Measurements from ENCODE around the gene IFT74.

Gene IFT74

DNA sequence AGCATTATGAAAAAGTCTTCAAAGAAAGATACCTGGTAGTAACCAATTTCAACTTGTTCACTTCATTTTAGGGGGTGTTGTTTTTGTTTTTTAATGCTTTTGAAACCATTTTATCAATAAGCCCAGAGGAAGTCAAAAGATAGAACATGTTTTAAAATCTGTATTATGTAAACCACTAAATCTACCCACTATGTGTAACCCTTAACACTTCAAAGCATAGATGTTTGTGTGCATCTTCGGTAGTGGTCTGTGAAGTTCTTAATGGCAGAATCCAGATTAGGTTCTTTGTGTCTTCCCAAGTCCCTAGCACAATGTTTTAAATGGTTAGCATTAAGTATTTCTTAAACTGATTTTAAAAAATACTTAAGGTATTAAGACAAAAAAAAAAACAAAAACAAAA lies 15.4 kb upstream of the IFT74 start:
- H3K36me3 ChIP-seq (ENCODE audit: control insufficient read depth in 2 of 2, insufficient read depth in 1 of 2, low read length in 2 of 2): peaks cover 4 to 6% of the 10 kb centered on the region in 2 experiments
- TF ChIP-seq, protein P1, sequence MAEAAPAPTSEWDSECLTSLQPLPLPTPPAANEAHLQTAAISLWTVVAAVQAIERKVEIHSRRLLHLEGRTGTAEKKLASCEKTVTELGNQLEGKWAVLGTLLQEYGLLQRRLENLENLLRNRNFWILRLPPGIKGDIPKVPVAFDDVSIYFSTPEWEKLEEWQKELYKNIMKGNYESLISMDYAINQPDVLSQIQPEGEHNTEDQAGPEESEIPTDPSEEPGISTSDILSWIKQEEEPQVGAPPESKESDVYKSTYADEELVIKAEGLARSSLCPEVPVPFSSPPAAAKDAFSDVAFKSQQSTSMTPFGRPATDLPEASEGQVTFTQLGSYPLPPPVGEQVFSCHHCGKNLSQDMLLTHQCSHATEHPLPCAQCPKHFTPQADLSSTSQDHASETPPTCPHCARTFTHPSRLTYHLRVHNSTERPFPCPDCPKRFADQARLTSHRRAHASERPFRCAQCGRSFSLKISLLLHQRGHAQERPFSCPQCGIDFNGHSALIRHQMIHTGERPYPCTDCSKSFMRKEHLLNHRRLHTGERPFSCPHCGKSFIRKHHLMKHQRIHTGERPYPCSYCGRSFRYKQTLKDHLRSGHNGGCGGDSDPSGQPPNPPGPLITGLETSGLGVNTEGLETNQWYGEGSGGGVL (tag by site-specific recombination; IDR thresholded peaks at IDR 0.05): no peak
- TF ChIP-seq ZNF133 (tag by site-specific recombination; IDR thresholded peaks at IDR 0.05) (no peak), ZNF26 (tag by site-specific recombination; IDR thresholded peaks at IDR 0.05) (no peak), ZNF571 (tag by site-specific recombination; IDR thresholded peaks at IDR 0.05) (no peak)
- no peak overlapping the region for H3K4me3 ChIP-seq (ENCODE audit: low read depth, low read length)
- H3K4me1 ChIP-seq (ENCODE audit: control insufficient read depth, insufficient read depth, low read length): peaks cover 10% of the 10 kb centered on the region
- ChIA-PET CTCF (interaction anchor here (0.7 kb wide), 1 partner anchor 59 kb away, joined by 4 read pairs; no protein-coding TSS in a partner anchor), POLR2A (no interaction called here)
- H3K27ac ChIP-seq (ENCODE audit: extremely low read depth, low read depth, low read length): no peak overlapping the region
- peaks cover 2% of the 10 kb centered on the region; the same call in 1 of the 2 replicates for H3K9me3 ChIP-seq (ENCODE audit: control insufficient read depth, insufficient read depth, low read depth, low read length)

DNA sequence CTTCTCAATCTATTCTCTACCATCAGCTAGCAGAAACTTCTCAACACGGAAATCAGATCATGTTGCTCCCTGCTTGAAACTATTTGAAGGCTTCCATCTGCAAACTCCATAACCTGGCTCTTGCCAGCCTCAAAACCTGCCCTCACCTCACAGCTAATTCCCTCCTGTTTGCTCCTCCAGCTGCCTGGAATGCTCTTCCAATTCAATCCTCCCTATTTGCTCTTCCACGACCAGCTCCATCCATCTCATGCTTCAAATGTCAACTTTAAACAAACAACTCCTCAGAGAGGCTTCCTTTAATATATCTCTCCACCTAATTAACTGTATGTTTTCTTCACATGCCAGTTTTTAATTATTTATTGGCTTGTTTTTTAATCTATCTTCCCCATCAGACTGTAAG lies 10.6 kb upstream of the IFT74 start:
- CTCF ChIA-PET: interaction anchor here (0.6 kb wide), 1 partner anchor 10 kb away, joined by 3 read pairs; no protein-coding TSS in a partner anchor
- H3K4me1 ChIP-seq (ENCODE audit: control insufficient read depth, insufficient read depth, low read length): peaks cover 7% of the 10 kb centered on the region

More for the DNA sequence above, 10.6 kb upstream of the IFT74 start:
- POLR2A ChIA-PET: interaction anchor here (1.0 to 1.8 kb wide), 2 partner anchors 54 to 58 kb away, joined by 3 to 4 read pairs; partner anchors contain the start of gene CAAP1
- Histone ChIP-seq H3K36me3 (ENCODE audit: control insufficient read depth in 2 of 2, insufficient read depth in 1 of 2, low read length in 2 of 2) (peaks cover 4 to 6% of the 10 kb centered on the region in 2 experiments; a peak in 2 of 3 replicates), H3K4me3 (ENCODE audit: low read depth, low read length) (peak overlapping the region; percentile 86), H3K27ac (ENCODE audit: extremely low read depth, low read depth, low read length) (no peak overlapping the region; the same call in 1 of the 2 replicates), H3K9me3 (ENCODE audit: control insufficient read depth, insufficient read depth, low read depth, low read length) (no peaks in the 10 kb centered on the region)
- TF ChIP-seq ZNF792 (tag by site-specific recombination; IDR thresholded peaks at IDR 0.05) (no peak), ATF2 (tag by site-specific recombination; IDR thresholded peaks at IDR 0.05; ENCODE audit: low read depth) (no peak), MEIS1 (CRISPR knock-in tag; IDR thresholded peaks at IDR 0.05; ENCODE audit: borderline replicate concordance) (no peak), KLF7 (tag by site-specific recombination; IDR thresholded peaks at IDR 0.05; ENCODE audit: borderline replicate concordance) (no peak), ZNF341 (tag by site-specific recombination; IDR thresholded peaks at IDR 0.05; ENCODE audit: low read depth) (peak; percentile 83), ZNF777 (tag by site-specific recombination; IDR thresholded peaks at IDR 0.05; ENCODE audit: borderline replicate concordance) (no peak), ZNF280D (tag by site-specific recombination; IDR thresholded peaks at IDR 0.05) (no peak), OVOL3 (tag by site-specific recombination; IDR thresholded peaks at IDR 0.05) (no peak), GLI4 (tag by site-specific recombination; IDR thresholded peaks at IDR 0.05) (no peak), ZNF394 (tag by site-specific recombination; IDR thresholded peaks at IDR 0.05; ENCODE audit: borderline replicate concordance) (0 out of 2 replicates have a peak, but pooled peaks have one; percentile 21), ZNF223 (tag by site-specific recombination; IDR thresholded peaks at IDR 0.05) (no peak), ZNF600 (tag by site-specific recombination; IDR thresholded peaks at IDR 0.05) (0 out of 2 replicates have a peak, but pooled peaks have one; percentile 22), ZNF830 (tag by site-specific recombination; IDR thresholded peaks at IDR 0.05; ENCODE audit: low read depth) (no peak), ZNF221 (tag by site-specific recombination; IDR thresholded peaks at IDR 0.05; ENCODE audit: borderline replicate concordance) (no peak), ZNF324 (tag by site-specific recombination; IDR thresholded peaks at IDR 0.05) (no peak), ZNF175 (tag by site-specific recombination; IDR thresholded peaks at IDR 0.05) (no peak), ZNF571 (tag by site-specific recombination; IDR thresholded peaks at IDR 0.05) (no peak), ZNF513 (tag by site-specific recombination; IDR thresholded peaks at IDR 0.05) (no peak), ZSCAN4 (tag by site-specific recombination; IDR thresholded peaks at IDR 0.05) (no peak)
- TF ChIP-seq, protein P2, sequence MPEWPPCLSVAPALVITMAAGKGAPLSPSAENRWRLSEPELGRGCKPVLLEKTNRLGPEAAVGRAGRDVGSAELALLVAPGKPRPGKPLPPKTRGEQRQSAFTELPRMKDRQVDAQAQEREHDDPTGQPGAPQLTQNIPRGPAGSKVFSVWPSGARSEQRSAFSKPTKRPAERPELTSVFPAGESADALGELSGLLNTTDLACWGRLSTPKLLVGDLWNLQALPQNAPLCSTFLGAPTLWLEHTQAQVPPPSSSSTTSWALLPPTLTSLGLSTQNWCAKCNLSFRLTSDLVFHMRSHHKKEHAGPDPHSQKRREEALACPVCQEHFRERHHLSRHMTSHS (tag by site-specific recombination; IDR thresholded peaks at IDR 0.05): no peak

Data from HEK293 (cell line).